Measurements from ENCODE around the gene GALNT14. TPM values are rescaled to one million over a fixed set of nuclear protein-coding genes. Genes with fewer than 3 reads are reported as not detected.

Gene GALNT14
- total and polyA plus RNA-seq, 9 of the 15 experiments (the other 6 are each of a cell fraction or from before 2014, with no cell fraction given), result 0.11 TPM; not detected in 8

- TF ChIP-seq, protein P1, sequence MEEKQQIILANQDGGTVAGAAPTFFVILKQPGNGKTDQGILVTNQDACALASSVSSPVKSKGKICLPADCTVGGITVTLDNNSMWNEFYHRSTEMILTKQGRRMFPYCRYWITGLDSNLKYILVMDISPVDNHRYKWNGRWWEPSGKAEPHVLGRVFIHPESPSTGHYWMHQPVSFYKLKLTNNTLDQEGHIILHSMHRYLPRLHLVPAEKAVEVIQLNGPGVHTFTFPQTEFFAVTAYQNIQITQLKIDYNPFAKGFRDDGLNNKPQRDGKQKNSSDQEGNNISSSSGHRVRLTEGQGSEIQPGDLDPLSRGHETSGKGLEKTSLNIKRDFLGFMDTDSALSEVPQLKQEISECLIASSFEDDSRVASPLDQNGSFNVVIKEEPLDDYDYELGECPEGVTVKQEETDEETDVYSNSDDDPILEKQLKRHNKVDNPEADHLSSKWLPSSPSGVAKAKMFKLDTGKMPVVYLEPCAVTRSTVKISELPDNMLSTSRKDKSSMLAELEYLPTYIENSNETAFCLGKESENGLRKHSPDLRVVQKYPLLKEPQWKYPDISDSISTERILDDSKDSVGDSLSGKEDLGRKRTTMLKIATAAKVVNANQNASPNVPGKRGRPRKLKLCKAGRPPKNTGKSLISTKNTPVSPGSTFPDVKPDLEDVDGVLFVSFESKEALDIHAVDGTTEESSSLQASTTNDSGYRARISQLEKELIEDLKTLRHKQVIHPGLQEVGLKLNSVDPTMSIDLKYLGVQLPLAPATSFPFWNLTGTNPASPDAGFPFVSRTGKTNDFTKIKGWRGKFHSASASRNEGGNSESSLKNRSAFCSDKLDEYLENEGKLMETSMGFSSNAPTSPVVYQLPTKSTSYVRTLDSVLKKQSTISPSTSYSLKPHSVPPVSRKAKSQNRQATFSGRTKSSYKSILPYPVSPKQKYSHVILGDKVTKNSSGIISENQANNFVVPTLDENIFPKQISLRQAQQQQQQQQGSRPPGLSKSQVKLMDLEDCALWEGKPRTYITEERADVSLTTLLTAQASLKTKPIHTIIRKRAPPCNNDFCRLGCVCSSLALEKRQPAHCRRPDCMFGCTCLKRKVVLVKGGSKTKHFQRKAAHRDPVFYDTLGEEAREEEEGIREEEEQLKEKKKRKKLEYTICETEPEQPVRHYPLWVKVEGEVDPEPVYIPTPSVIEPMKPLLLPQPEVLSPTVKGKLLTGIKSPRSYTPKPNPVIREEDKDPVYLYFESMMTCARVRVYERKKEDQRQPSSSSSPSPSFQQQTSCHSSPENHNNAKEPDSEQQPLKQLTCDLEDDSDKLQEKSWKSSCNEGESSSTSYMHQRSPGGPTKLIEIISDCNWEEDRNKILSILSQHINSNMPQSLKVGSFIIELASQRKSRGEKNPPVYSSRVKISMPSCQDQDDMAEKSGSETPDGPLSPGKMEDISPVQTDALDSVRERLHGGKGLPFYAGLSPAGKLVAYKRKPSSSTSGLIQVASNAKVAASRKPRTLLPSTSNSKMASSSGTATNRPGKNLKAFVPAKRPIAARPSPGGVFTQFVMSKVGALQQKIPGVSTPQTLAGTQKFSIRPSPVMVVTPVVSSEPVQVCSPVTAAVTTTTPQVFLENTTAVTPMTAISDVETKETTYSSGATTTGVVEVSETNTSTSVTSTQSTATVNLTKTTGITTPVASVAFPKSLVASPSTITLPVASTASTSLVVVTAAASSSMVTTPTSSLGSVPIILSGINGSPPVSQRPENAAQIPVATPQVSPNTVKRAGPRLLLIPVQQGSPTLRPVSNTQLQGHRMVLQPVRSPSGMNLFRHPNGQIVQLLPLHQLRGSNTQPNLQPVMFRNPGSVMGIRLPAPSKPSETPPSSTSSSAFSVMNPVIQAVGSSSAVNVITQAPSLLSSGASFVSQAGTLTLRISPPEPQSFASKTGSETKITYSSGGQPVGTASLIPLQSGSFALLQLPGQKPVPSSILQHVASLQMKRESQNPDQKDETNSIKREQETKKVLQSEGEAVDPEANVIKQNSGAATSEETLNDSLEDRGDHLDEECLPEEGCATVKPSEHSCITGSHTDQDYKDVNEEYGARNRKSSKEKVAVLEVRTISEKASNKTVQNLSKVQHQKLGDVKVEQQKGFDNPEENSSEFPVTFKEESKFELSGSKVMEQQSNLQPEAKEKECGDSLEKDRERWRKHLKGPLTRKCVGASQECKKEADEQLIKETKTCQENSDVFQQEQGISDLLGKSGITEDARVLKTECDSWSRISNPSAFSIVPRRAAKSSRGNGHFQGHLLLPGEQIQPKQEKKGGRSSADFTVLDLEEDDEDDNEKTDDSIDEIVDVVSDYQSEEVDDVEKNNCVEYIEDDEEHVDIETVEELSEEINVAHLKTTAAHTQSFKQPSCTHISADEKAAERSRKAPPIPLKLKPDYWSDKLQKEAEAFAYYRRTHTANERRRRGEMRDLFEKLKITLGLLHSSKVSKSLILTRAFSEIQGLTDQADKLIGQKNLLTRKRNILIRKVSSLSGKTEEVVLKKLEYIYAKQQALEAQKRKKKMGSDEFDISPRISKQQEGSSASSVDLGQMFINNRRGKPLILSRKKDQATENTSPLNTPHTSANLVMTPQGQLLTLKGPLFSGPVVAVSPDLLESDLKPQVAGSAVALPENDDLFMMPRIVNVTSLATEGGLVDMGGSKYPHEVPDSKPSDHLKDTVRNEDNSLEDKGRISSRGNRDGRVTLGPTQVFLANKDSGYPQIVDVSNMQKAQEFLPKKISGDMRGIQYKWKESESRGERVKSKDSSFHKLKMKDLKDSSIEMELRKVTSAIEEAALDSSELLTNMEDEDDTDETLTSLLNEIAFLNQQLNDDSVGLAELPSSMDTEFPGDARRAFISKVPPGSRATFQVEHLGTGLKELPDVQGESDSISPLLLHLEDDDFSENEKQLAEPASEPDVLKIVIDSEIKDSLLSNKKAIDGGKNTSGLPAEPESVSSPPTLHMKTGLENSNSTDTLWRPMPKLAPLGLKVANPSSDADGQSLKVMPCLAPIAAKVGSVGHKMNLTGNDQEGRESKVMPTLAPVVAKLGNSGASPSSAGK (IDR thresholded peaks at IDR 0.05), result no peak
- TF ChIP-seq ZNF316 (IDR thresholded peaks at IDR 0.05) (no peak), RREB1 (CRISPR knock-in tag; IDR thresholded peaks at IDR 0.05) (no peak), PCBP2 (IDR thresholded peaks at IDR 0.05; ENCODE audit: low read depth, low read length, poor library complexity, severe bottlenecking) (no peak), FOSL1 (tag; conservative IDR thresholded peaks at IDR 0.05) (no peak), ZBTB34 (CRISPR knock-in tag; IDR thresholded peaks at IDR 0.05) (no peak), DIDO1 (tag; IDR thresholded peaks at IDR 0.05; ENCODE audit: low read depth) (no peak)
Measured at GRCh38 chr2:31014516-31014915, 123.7 kb downstream of the GALNT14 start (continued).
